Chondrocyte (in vitro differentiated cells): ENCODE results near the gene TTLL10. TPM values are rescaled to one million over a fixed set of nuclear protein-coding genes. Genes with fewer than 3 reads are reported as not detected.
"Not testable (repeated sequence)": the region's sequence is repeated elsewhere in the genome, so short reads cannot be mapped to it uniquely, and the experiment has no call there.

Source experiments
- DNase-seq: peaks from one replicate; pipeline ENCODE4 v3.0.0; 2021; ENCODE audit warnings: mixed read lengths, low spot score
- H3K27ac Mint-ChIP-seq: one replicate; pipeline ENCODE4 v1.8.0; 2021; ENCODE audit warnings: mild to moderate bottlenecking, moderate library complexity, mixed read lengths; ENCODE audit not compliant: unreplicated experiment
- H3K27me3 Mint-ChIP-seq: 2 replicates; pipeline ENCODE4 v1.8.0; 2021; ENCODE audit warnings: low read depth, mixed read lengths
- H3K36me3 Mint-ChIP-seq: 2 replicates; pipeline ENCODE4 v1.8.0; 2021; ENCODE audit warnings: low read depth, mixed read lengths
- H3K4me1 Mint-ChIP-seq: 2 replicates; pipeline ENCODE4 v1.8.0; 2021; ENCODE audit warnings: low read depth, mild to moderate bottlenecking, mixed read lengths
- H3K4me3 Mint-ChIP-seq: one replicate; pipeline ENCODE4 v1.8.0; 2021; ENCODE audit warnings: mild to moderate bottlenecking, moderate library complexity, mixed read lengths; ENCODE audit not compliant: unreplicated experiment
- H3K9me3 Mint-ChIP-seq: 2 replicates; pipeline ENCODE4 v1.8.0; 2021; ENCODE audit warnings: low read depth, mixed read lengths
- total RNA-seq: library from RNA; stranded (reverse); gene quantifications from 3 replicates; pipeline ENCODE4 v1.2.1, GENCODE V29; 2021
- TF ChIP-seq, protein P1 (sequence below): fragments of 200-600 bp; sonication (generic); IDR thresholded peaks from 2 replicates; pipeline ENCODE4 v1.5.0; 2021; ENCODE audit warnings: antibody characterized with exemption, mild to moderate bottlenecking, moderate library complexity

TTLL10 gene
- total RNA-seq, 1 donor from 2014 or later: not detected

DNA sequence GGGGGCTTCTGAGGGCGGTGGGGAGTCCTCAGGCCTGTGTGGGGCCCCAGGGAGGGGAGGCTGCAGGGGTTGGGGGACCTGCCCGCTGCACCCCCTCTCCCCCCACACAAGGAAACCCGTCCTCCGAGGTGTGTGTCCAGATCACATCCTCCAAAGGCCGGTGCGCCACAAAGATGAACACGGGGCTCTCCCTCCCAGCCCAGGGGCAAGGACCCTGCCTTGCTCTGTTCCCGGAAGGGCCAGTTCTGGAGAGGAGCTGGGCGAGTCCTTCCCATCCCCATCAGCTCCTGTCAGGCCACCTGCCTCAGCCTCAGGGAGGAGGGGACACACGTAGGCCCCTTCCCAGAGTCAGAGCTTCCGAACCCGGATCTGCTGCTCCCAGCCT is 2.5 kb upstream of the TTLL10 start:
- Mint-ChIP-seq H3K4me3 (no peak overlapping the region), H3K27ac (no peak overlapping the region), H3K27me3 (peaks cover 13% of the 10 kb centered on the region), H3K4me1 (peaks cover 4% of the 10 kb centered on the region), H3K9me3 (no peaks in the 10 kb centered on the region), H3K36me3 (no peaks in the 10 kb centered on the region)
- peak; percentile 70 for DNase-seq
- TF ChIP-seq, protein P1, sequence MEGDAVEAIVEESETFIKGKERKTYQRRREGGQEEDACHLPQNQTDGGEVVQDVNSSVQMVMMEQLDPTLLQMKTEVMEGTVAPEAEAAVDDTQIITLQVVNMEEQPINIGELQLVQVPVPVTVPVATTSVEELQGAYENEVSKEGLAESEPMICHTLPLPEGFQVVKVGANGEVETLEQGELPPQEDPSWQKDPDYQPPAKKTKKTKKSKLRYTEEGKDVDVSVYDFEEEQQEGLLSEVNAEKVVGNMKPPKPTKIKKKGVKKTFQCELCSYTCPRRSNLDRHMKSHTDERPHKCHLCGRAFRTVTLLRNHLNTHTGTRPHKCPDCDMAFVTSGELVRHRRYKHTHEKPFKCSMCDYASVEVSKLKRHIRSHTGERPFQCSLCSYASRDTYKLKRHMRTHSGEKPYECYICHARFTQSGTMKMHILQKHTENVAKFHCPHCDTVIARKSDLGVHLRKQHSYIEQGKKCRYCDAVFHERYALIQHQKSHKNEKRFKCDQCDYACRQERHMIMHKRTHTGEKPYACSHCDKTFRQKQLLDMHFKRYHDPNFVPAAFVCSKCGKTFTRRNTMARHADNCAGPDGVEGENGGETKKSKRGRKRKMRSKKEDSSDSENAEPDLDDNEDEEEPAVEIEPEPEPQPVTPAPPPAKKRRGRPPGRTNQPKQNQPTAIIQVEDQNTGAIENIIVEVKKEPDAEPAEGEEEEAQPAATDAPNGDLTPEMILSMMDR: no peak

DNA sequence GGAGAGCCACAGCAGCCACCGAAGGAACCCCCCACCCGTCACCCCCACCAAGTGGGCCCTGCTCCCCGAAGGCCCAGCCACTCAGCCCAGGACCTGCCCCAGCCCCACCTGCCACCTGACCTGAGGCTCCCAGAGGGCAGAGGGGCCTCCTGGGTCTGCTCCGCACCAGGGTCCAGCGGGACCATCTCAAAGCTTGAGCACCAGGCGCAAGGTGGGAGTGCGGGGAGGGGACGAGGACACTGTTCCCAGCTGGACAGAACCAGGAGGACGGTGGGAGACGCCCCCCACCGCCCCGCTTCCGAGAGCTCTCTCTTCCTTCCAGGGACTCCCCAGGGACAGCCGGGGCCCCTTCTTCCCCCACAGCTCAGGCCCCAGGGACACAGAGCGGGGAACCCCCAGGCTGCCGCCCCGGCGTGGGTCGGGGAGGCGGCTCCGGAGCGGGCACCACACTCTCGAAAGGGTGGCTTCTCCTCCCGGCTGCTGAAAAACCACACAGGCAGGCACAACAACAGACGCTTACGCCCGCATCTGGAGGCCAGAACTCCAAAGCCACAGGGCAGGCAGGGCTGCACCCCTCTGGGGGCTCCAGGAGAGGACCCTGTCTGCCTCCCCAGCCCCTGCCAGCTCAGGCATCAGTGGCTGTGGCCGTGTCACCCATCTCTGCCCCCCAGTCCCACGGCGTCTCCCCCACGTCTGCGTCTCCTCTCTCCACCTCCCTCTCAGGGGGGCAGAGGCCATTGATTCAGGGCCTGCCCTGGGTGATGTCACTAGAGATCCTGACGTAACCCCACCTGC is 1.9 kb upstream of the TTLL10 start:
- peaks cover 4% of the 10 kb centered on the region for H3K4me1 Mint-ChIP-seq
- no peaks in the 10 kb centered on the region for H3K9me3 Mint-ChIP-seq
- peaks cover 19% of the 10 kb centered on the region for H3K27me3 Mint-ChIP-seq
- peak; percentile 85 for DNase-seq
- H3K27ac Mint-ChIP-seq: no peak overlapping the region
- TF ChIP-seq, protein P1: no peak
- H3K36me3 Mint-ChIP-seq: peaks cover under 1% of the 10 kb centered on the region
- no peak overlapping the region for H3K4me3 Mint-ChIP-seq

DNA sequence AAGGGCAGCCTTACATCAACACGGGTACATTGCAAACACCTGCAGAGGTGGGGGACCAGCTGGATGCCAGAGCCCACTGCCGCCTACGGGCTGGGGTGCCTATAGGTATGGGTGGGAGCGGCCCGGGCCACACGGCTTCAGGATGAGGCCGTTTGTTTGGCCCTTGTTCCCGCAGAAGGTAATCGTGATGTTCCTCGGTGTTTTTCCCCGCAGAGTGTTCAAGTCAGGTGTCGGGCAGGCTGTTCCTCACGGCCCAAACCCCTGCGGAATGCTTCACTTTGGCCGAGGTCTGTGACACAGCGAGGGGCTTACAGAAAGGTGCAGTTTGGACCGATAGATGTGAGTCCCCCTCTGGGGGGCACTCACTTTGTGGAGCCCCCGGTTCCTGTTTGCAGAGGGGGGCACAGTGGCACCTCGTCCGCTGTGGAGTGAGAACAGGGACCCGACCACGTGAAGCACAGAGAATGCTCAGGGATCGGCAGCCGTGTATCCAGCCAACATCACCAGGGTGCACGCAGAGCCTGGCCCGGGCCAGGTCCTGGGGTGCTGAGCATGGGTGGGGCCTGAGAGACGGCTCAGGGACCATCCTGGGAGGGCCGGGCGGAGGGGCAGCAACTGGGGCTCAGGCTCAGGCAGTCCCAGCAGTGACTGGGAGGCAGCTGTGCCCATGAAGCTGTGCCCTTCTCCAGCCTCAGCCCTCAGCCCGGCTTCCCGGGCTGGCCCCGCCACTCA is 453 bp upstream of the TTLL10 start:
- H3K36me3 Mint-ChIP-seq: peaks cover 2% of the 10 kb centered on the region
- peaks cover 28% of the 10 kb centered on the region for H3K27me3 Mint-ChIP-seq
- no peak overlapping the region for H3K4me3 Mint-ChIP-seq
- no peak overlapping the region for H3K27ac Mint-ChIP-seq
- H3K9me3 Mint-ChIP-seq: no peaks in the 10 kb centered on the region
- TF ChIP-seq, protein P1: no peak
- H3K4me1 Mint-ChIP-seq: peaks cover 4% of the 10 kb centered on the region
- peak; percentile 64 for DNase-seq

DNA sequence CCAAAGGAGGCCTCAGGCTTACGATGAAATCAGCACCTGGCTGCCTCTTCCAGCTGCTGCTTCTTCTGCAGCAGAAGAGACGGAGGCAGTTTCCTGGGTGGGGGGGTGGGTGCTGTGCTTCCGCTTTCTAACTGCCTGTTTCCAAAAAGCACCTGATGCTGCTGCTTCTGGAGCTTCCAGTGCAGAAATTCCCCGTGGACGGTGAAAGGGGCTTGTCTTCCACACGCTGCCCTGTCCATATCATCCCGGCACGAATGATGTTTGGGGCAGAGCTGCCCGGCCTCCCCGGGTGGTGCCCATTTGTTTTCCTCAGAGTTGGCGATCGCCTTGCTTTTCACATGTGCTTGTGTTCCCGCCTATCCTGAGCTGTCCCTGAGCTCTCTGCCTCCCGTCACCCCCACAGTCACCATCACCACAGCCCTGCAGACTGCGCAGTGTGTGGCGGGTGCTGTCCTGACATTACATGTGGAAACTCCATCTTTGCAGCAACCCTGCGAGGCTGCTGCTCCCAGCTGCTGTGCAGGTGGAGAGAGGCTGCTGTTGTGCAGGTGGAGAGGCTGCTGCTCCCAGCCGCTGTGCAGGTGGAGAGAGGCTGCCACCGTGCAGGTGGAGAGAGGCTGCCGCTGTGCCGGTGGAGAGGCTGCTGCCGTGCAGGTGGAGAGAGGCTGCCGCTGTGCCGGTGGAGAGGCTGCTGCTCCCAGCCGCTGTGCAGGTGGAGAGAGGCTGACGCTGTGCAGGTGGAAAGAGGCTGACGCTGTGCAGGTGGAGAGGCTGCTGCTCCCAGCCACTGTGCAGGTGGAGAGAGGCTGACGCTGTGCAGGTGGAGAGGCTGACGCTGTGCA is 1.8 kb downstream of the TTLL10 start:
- DNase-seq: peak; percentile 74
- TF ChIP-seq, protein P1: no peak
- Mint-ChIP-seq H3K4me3 (no peak overlapping the region), H3K9me3 (no peaks in the 10 kb centered on the region), H3K36me3 (peaks cover 2% of the 10 kb centered on the region), H3K4me1 (no peaks in the 10 kb centered on the region), H3K27ac (no peak overlapping the region), H3K27me3 (peaks cover 26% of the 10 kb centered on the region)

DNA sequence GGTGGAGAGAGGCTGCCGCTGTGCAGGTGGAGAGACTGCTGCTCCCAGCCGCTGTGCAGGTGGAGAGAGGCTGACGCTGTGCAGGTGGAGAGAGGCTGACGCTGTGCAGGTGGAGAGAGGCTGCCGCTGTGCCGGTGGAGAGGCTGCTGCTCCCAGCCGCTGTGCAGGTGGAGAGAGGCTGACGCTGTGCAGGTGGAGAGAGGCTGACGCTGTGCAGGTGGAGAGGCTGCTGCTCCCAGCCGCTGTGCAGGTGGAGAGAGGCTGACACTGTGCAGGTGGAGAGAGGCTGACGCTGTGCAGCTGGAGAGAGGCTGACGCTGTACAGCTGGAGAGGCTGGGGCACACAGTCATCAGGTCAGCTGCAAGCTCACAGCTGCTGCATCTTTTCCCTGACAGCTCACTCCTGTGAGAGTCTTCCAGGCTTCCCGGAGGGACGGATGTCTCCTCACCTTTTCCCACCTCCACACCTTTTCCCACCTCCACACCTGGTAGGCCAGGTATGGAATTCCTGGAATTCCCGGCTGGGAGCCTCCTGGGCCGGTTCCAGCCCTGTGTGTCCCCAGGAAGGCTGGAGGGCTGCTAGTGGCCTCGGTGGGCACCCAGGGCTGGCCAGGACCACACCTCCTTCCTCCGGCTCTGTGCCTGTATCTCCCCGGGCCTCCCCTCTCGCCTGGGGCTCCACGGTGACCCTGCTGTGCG is 2.5 kb downstream of the TTLL10 start:
- not testable (repeated sequence) for H3K36me3 Mint-ChIP-seq, H3K27ac Mint-ChIP-seq, H3K9me3 Mint-ChIP-seq, H3K4me3 Mint-ChIP-seq, H3K4me1 Mint-ChIP-seq
- peaks cover 28% of the 10 kb centered on the region for H3K27me3 Mint-ChIP-seq
- DNase-seq: peak; percentile 74
